GM12874 (cell line): ENCODE data around the gene HSPE1.

Experiments used
- TF ChIP-seq, protein P1 (sequence below): IDR thresholded peaks from 2 replicates; pipeline ENCODE4 v1.5.1; 2011; ENCODE audit warnings: low read depth, mild to moderate bottlenecking, control low read depth, low read length, moderate library complexity; ENCODE audit not compliant: insufficient read depth

Gene HSPE1

DNA sequence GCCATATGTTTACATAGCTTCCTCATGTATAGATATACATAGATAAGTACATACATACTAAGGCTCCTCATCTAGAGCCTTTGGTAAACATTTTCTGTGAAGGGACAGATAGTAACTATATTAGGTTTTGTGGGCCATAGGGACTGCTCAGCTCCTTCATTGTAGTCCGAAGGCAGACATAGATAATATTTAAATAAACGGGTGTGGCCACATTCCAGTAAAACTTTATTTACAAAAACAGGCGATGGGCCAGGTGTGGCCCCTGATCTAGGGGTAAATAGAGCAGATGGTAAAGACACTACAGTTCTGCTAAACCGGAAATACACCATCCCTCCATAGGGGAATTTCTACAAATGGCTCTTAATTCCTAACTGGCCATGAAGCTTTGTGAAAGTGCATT is 39.5 kb upstream of the HSPE1 start:
- TF ChIP-seq, protein P1, sequence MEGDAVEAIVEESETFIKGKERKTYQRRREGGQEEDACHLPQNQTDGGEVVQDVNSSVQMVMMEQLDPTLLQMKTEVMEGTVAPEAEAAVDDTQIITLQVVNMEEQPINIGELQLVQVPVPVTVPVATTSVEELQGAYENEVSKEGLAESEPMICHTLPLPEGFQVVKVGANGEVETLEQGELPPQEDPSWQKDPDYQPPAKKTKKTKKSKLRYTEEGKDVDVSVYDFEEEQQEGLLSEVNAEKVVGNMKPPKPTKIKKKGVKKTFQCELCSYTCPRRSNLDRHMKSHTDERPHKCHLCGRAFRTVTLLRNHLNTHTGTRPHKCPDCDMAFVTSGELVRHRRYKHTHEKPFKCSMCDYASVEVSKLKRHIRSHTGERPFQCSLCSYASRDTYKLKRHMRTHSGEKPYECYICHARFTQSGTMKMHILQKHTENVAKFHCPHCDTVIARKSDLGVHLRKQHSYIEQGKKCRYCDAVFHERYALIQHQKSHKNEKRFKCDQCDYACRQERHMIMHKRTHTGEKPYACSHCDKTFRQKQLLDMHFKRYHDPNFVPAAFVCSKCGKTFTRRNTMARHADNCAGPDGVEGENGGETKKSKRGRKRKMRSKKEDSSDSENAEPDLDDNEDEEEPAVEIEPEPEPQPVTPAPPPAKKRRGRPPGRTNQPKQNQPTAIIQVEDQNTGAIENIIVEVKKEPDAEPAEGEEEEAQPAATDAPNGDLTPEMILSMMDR, result no peak

DNA sequence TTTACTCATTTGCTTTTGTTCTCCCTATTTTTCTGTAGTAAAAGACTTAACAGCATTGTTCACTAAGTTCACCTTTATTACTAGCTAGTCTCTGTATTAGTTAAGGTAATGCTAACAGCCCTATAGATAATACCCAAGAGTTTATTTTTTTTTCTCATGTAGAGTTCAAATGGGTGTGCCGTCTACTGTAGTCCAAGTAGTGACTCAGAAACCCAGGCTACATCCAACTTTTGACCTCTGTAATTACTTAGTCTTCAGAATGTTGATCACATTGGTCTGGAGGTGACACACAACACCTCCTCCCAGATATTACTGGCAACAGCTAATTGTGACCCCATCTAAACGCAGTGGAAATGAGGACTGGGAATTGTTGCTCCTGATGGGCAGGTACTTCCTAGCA is 39.1 kb upstream of the HSPE1 start:
- TF ChIP-seq, protein P1, result no peak

DNA sequence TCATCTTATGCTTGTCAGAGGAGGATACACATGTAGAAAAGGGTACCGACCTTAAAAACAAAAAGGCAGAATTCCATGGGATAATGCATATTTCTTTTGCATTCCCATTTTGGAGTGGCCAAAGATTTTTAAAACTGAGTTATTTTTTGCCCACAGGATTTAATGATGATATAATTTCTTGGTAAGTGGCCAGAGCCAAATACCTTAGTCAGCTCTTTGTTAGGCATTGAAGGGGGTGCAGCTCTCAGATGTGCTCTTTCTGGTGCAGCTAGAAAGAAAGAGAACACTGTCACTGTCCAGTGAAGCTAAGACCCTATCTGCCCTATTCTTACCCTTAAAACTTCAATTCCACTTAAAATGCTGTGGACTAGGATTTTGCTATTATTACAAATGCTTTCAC is 36.0 kb upstream of the HSPE1 start:
- TF ChIP-seq, protein P1, result no peak

DNA sequence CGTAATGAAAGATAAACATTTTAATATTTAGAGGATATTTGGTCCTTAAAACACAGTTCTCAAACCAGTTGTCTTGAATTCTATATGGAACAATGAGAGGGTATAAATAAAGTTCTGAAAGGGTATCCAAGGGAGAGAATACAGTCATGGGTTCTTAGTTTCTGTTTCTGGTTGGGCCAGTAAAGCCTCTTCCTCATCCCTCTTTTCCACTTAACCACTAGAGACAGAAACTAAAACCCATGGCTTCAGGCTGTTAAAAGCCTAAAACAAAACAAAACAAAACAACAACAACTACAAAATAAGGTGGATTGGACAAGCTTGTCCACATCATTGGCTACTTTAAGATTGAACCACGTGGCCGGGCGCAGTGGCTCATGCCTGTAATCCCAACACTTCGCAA is 28.0 kb upstream of the HSPE1 start:
- TF ChIP-seq, protein P1, result no peak

DNA sequence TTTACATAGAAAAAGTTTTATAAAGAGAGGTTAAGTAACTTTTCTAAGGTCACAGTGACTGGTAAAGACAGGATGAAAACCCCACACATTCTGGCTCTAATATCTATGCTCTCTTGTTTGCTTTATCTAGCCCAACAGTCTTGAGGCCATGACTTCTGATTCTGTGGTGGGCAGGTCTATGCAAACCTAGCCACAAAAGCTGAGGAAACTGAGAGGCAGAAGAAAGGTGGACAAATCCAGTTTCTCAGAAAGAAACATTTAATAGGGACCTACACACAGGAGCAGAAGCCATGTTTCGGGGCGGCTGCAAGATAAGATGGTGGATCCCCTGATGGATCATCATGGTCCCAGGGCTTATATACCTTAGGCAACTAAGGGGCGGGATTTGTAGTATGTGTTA is 22.4 kb upstream of the HSPE1 start:
- TF ChIP-seq, protein P1, result no peak

DNA sequence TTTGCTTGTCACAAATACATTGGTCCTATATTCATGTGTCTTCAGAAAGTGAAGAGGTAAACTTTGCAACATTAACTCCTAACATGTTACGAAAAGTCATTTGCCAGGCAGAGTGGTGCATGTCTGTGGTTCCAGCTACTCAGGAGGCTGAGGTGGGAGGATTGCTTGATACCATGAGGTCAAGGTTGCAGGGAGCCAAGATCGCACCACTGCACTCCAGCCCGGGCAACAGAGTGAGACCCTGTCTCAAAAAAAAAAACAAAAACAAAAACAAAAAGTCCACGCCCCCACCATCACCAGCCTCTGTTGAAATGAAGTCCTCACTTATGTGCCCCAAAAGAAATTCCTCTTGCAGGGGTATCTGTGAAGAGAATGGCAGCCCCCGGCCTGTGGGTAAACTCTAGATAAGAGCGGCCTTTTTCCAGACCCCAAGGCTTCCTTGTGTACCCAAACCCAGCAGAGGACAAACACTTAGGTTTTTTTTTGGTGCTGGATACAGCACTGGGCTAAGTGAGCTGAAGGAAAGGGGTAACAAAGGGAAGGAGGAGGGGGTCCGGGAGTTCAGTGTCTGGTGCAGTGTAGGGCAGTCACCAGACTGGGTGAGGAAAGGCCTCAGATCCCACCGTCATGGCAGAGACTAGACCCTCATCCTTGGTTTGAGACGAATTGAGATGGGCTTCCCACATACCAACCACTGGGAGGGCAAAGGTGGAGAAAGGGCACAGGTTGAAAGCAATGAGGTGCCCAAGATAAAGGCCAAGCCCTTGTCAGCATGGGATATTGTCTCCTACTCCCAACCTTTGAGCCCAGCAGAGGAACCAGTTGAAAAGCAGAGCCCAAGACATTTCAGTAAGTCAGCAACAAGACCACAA is 19.8 kb upstream of the HSPE1 start:
- TF ChIP-seq, protein P1, result no peak

DNA sequence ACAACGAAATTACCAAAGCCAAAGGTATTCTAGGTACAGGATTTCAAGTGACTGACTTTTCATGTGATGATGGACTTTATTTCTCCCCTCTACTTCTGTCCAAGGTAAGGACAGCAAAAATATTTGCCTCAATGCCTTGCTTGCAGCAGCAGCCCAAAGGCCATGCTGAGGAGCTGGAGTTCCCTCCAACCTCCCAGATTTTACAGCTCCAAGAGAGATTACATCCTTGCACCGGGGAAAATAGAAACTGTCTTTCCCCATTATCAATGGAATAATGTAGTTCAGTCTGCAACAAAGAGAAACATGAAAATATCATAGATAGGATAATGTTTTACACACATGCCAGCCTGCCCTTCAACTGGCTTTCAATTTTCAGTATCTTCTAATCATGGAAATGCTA is 14.0 kb upstream of the HSPE1 start:
- TF ChIP-seq, protein P1, result no peak
